ENCODE data around the gene UVRAG.

DNA sequence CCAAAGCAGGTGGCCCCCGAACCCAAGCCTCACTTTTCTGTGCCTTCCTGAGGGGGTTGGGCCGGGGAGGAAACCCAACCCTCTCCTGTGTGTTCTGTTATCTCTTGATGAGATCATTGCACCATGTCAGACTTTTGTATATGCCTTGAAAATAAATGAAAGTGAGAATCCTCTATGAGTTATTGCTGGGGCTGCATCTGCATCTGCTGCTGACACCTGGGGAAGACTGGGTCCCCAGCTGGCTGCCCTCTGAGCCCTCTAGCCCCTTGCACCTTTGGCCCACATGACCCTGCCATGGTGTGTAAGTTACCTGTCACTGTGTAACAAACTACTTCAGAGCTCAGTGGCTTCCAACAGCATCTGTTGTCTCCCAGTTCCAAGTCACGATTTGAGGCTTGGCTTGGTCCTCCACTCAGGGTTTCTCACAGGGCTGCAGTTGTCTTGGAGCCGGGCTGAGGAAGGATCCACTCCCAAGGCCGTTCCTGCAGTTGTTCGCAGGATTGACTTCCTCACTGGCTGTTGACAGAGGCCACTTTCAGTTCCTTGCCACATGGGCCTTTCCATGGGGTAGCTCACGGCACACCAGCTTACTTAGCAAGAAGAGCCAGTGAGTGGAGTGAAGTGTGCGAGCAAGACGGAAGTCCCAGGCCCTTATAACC lies 13.5 kb upstream of the UVRAG start:
- TF ChIP-seq, protein P1, sequence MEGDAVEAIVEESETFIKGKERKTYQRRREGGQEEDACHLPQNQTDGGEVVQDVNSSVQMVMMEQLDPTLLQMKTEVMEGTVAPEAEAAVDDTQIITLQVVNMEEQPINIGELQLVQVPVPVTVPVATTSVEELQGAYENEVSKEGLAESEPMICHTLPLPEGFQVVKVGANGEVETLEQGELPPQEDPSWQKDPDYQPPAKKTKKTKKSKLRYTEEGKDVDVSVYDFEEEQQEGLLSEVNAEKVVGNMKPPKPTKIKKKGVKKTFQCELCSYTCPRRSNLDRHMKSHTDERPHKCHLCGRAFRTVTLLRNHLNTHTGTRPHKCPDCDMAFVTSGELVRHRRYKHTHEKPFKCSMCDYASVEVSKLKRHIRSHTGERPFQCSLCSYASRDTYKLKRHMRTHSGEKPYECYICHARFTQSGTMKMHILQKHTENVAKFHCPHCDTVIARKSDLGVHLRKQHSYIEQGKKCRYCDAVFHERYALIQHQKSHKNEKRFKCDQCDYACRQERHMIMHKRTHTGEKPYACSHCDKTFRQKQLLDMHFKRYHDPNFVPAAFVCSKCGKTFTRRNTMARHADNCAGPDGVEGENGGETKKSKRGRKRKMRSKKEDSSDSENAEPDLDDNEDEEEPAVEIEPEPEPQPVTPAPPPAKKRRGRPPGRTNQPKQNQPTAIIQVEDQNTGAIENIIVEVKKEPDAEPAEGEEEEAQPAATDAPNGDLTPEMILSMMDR (IDR thresholded peaks at IDR 0.05), result no peak
- TF ChIP-seq POLR2A (IDR thresholded peaks at IDR 0.05), result no peak

Data from lower leg skin (tissue), 3 donors.